NCI-H2196 (cell line): ENCODE measurements around the gene TSGA10.
"Not testable (repeated sequence)": the region's sequence is repeated elsewhere in the genome, so short reads cannot be mapped to it uniquely, and the experiment has no call there.

Experiments
- DNase-seq: peaks from one replicate; lab custom pipeline; 2025; ENCODE audit not compliant: unreplicated experiment; lab: John Stamatoyannopoulos, UW

The TSGA10 gene, protein sequence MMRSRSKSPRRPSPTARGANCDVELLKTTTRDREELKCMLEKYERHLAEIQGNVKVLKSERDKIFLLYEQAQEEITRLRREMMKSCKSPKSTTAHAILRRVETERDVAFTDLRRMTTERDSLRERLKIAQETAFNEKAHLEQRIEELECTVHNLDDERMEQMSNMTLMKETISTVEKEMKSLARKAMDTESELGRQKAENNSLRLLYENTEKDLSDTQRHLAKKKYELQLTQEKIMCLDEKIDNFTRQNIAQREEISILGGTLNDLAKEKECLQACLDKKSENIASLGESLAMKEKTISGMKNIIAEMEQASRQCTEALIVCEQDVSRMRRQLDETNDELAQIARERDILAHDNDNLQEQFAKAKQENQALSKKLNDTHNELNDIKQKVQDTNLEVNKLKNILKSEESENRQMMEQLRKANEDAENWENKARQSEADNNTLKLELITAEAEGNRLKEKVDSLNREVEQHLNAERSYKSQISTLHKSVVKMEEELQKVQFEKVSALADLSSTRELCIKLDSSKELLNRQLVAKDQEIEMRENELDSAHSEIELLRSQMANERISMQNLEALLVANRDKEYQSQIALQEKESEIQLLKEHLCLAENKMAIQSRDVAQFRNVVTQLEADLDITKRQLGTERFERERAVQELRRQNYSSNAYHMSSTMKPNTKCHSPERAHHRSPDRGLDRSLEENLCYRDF

DNA sequence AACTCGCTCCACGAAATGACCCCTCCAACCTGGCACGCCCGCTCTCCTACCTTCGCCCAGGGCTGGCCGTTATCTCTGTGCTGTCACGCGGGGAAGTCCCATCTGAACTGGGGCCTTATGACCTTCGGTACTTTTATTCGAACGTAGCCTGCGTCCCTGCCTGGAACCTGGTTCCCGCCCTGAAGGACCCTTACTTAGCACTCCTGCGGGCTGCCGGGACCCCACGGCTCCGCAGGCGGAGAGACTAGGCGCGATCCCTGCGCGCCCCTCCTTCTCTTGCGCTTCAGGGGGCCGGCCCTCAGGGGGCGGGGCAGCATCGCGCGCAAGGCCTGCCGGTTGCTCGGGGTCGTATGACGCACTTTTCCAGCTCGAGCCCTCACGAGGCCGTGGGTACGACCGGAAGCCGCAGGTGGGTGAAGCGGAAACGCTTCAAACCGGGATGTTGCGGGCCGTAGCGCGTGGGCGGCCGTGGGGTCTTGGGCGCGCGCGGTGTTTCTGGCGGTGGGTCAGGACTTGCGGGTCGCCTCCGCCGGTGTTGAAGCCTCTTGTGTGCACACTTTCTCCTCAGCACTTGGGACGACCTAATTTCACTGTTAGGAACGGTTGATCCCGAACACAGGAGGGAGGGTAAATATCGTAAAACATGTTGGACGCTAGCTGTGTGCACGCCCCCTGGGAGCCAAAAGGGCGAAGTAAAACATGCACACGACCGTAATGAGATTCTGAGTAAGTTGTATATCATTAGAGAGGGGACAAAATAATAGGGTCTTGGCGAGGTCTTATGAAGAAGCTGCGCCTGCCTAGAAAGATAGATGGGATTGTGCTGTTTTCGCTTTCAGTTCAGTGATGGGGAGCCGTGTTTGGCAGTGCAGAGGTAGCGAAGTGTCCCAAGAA lies at the start of gene TSGA10, which contains the start of gene LIPT1:
Gene TSGA10 (minus strand): TSS at position 300 of the 894 bp plus-strand sequence. CDS start 45,503 bp downstream, outside the sequence.
Gene LIPT1 (plus strand): TSS at position 325 of the 894 bp plus-strand sequence. CDS start 6,991 bp downstream, outside the sequence.
- DNase-seq, result peak; percentile 93

- no peak for DNase-seq
These were observed 47.4 kb upstream of the TSGA10 start for GRCh38 chr2:99201959-99202678.

- DNase-seq, result no peak
These were observed 45.5 kb upstream of the TSGA10 start for GRCh38 chr2:99200076-99200800.

DNA sequence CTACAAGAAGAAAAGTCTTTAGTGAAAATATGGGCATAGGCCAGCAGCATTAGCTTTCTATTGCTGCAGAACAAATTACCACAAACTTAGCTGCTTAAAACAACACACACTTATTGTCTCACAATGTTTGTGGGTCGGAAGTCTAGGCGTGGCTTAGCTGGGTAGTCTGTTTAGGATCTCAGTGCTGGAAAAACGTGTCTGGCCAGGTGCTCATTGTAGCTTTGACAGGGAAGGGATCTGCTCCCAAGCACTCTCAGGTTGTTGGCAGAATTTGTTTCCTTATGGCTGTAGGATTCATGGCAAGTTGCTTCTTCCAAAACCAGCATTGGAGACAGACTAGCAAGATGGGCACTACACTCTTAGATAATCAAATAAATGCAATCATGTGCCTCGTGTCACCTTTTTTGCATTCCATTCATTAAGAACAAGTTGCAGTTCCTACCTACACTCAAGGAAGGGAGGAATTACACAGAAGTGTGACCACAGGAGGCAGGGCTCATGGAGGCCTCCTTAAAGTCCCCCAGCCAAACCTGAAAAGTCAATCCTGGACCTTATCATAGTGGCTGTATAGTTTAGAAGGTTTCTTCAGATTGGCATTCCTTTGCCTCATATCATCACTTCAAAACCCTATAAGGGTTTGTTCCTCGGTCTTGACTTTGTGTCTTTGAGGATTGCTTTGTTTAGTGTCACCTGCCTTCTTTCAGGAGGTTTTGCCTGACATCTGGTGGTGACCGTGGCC lies 43.5 kb upstream of the TSGA10 start:
- DNase-seq, result no peak

- DNase-seq, result not testable (repeated sequence)
These were observed 37.6 kb upstream of the TSGA10 start for GRCh38 chr2:99192364-99192763.

DNA sequence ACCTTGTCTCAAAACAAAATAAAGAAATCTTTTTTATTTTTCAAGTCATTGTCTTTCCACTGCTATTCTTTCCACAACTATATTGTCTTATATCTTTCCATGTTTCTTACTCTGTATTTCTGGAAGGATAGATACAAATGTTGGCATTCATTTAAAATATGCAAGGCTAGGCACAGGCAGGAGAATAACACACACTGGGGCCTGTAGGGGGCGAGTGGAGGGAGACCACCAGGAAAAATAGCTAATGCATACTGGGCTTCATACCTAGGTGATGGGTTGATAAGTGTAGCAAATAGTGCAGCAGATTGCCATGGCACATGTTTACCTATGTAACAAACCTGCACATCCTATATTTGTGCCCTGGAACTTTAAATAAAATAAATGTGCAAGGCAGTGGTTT lies 35.8 kb upstream of the TSGA10 start:
- DNase-seq, result no peak

GRCh38 chr2:99188357-99188756 lies 33.6 kb upstream of the TSGA10 start:
- no peak for DNase-seq

- DNase-seq, result no peak
These were observed 32.3 kb upstream of the TSGA10 start for GRCh38 chr2:99187011-99187410.

DNA sequence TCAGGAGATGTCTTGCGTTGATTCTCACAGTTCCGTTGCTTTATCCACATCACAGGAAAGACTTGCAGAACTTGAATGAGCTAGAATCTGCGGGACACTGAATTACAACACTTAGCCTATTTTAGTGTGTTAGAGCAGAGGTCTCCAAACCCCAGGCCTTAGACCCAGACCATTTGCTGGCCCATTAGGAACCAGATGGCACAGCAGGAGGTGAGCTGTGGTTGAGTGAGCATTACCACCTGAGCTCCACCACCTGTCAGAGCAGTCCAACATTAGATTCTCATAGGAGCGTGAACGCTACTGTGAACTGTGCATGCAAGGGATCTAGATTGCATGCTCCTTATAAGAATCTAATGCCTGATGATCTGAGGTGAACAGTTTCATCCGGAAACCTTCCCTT lies 30.1 kb upstream of the TSGA10 start:
- no peak for DNase-seq

DNA sequence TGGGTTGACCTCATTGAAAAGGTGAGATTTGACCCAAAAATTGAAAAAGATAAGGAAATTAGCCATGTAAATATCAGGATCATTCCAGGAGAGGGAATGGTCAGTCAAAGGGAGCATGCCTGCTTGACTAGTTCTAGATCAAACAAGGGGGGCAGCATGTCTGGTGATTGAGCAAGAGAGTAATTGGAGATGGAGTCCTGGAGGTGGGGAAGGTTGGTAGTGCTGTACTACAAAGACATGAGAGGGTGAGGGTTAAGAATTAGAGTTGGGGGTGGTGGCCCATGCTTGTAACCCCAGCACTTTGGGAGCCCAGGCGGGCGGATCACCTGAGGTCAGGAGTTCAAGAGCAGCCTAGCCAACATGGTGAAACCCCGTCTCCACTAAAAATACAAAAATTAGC lies 28.3 kb upstream of the TSGA10 start:
- peak; percentile 8 for DNase-seq

GRCh38 chr2:99181624-99182000 lies 26.9 kb upstream of the TSGA10 start:
- DNase-seq, result no peak

DNA sequence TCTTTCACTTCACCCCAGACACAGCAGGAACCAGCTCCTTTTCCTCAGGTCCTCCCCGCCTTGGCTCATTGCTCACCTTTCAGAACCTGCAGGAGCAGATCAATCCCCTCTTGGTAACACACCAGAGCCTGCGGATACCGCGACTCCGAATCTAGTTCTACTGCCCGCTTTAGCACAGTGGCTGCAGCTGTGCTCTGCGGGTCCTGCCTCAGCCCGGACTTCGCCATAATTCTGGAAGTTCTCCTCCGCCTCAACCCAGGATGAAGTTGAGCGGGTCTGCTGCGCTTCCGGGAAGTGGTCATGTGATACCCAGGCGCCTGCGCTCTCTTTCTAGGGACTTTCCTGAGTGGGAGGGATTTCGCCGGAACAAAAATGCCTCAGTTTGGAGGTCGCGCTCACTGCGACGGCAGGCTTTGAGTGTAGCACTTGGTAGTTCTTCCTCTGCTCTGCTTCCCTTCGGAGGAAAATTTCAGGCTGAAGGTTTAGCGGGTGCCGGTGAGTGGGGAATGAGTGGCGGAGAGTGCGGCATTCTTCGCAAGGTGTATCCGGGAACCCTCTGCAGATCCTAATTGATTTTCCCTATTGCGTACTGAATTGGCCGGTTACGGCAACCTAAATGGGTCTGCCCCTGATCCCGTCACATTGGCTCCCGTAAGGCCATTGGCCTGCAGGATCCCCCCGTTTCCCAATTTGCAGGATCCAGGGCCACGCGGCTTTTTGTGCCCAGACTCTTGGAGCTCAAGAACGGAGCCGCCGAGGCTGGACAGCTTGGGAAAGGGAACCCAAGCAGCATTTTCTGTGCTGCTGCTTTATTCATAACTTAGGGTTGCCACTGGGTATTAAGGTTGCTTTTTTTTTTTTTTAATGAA lies 26.2 kb upstream of the TSGA10 start, which contains the start of the genes MITD1 and MRPL30:
Gene MITD1 (minus strand): TSS at position 304 of the 869 bp plus-strand sequence. CDS start 77 bp downstream, at position 227.
Gene MRPL30 (plus strand): TSS at position 430 of the 869 bp plus-strand sequence. CDS start 5,020 bp downstream, outside the sequence.
- peak; percentile 92 for DNase-seq

DNA sequence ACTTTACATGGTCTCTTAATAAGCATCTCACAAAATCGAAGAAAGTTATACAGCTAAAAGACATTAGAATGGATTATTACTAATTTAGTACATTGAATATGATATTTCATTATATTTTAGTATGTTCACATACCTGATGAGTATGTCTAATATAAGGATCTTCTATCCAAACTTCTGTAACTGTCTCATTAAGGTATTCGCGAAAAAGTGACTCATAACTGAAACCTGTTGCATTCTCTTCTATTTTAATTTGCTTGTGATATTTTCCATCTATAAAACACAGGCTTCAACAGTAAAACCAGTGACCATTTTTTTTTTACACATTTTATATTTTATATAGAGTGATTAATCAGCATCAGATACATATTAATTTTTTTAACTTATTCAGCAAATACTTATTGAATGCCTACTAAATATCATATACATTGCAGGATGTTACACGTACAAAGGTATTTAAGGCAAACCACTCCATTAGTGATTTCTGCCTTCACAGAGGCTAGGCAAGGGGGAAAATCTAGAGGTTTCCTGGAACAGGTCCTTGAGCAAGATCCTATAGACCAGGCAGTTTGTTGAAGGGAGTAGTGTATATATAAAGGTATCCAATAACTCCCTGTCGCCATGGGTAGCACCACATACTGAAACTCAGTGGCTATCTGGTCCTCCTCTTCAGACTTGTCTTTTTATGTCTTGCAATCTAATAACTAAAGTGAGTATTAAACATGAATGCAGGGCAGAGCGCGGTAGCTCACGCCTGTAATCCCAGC lies 16.8 kb upstream of the TSGA10 start:
- DNase-seq, result no peak

DNA sequence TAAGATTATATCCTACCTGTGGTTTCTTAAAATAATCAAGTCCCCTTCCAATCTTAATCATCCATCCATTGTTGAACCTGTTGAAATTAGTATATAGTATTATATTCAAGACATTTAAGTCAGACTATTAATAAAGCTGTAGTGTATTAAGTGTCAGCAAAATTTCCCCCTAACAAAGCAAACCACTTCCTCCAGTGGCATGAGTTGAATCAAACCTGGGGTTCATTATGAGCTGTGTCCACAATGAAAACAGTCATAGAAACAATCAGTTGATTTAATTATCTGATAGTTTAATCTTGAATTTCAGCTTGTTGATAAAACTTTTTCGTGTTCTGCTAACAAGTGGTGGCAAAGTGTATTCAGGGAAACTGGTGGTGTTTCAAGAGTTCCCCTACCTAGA lies 14.8 kb upstream of the TSGA10 start:
- no peak for DNase-seq

DNA sequence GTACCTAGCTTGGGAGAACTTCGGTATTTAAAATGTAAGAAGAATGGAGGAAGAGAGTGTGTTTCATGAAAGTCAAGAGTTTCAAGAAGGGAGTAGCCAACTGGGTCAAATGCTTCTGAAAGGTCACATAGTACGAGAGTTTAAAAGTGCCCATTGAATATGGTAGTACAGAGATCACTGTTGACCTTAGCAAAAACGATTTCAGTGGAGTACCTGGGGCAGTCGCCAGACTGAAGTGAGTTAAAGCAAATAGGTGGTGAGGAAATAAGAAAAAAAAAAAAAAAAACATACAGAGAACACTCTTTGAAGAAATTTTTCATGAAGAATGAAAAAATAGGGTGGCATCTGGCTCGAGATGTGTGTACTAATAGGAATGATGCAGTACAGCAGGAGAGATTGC lies 11.5 kb upstream of the TSGA10 start:
- no peak for DNase-seq

DNA sequence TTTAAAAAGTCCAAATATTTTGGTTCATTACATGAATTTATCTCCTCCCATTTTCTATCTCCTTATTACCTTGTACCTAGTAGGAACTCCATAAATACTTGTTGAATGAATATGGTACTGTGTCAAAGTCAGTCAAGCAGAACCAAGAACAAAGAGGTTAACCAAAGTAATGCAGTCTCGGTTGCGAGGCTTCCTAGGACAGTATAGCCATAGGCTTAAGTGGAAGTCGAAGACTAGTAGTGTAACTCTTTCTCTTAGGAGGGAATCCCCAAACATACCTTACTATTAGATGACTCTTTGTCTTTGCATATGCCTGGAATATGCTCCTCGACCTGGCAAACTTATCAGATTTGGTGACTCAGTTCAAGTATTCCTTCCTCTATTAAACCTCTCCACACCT lies 4.9 kb upstream of the TSGA10 start:
- DNase-seq, result no peak

GRCh38 chr2:99158599-99158998 lies 3.9 kb upstream of the TSGA10 start:
- DNase-seq, result no peak
